ENCODE results near the gene LECT2. TPM values are rescaled to one million over a fixed set of nuclear protein-coding genes. Genes with fewer than 3 reads are reported as not detected.

The LECT2 gene
- total RNA-seq, 1 donor from 2014 or later, result not detected

DNA sequence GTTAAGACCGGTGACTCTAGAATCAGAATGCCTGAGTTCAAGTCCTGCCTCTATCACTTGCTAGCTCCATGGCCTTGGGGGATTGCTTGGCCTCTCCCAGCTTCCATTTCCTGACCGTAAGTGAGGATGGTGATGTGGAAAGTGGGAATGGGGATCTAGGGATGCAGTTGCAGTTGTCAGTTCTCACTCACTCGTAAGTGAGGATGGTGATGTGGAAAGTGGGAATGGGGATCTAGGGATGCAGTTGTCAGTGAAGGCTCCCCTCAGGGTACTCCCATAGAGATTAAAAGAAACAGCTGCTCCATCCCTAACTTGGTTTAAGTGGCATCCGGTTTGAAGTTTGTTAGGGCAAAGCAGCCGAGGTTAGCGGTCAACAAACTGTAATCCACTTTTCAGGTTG lies 56.1 kb downstream of the LECT2 start:
- no peak for TF ChIP-seq CTCF (IDR thresholded peaks at IDR 0.05; ENCODE audit: borderline replicate concordance)
- Histone ChIP-seq H3K27me3 (ENCODE audit: low read depth) (peaks cover 88% of the 10 kb centered on the region), H3K27ac (replicated peaks) (no peak overlapping the region), H3K9me3 (replicated peaks) (peaks cover 5% of the 10 kb centered on the region), H3K36me3 (no peaks in the 10 kb centered on the region), H3K4me3 (no peak overlapping the region), H3K4me1 (no peaks in the 10 kb centered on the region)
- intact Hi-C loops (cut with micrococcal nuclease), result no loop called here
- DNase-seq, result no peak

Other genes starting within 250 kb of the LECT2 start
- gene SLC25A48, start 120.3 kb downstream of the LECT2 start, total RNA-seq, result not detected
- not detected for gene IL9, start 59.1 kb downstream of the LECT2 start, total RNA-seq
- gene TGFBI, start 74.0 kb upstream of the LECT2 start, total RNA-seq, result 43.4 TPM
- 34.8 TPM for gene SMAD5, start 177.9 kb upstream of the LECT2 start, total RNA-seq
- gene SMIM32, start 238.2 kb upstream of the LECT2 start, total RNA-seq, result not detected